Measurements from ENCODE around the gene LIPN.

DNA sequence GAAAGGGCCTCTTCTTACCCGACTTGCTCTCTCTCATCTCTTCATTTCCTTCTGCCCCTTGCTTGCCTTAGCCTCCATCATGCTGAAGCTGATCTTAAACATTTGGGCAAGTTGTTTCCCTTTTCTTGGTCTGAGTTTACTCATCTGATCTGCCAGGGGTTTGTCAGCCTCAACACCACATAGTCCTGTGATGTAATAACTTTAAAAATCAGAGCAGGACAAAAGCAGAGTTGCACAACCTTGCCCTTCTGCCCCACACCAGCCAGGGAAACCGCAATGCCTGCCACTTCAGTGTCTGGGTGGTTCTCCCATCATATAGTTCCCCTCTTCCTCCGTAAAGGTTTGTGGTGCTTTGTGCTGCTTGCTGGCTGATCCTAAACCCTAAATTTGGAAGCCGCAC lies 32.8 kb downstream of the LIPN start:
- TF ChIP-seq POLR2AphosphoS5 (IDR thresholded peaks at IDR 0.05; ENCODE audit: low read depth) (no peak), CTCF (conservative IDR thresholded peaks at IDR 0.05; ENCODE audit: low read depth in 2 of 2) (no peak), EZH2phosphoT487 (IDR thresholded peaks at IDR 0.05; ENCODE audit: unreplicated experiment) (no peak), NANOG (IDR thresholded peaks at IDR 0.05; ENCODE audit: borderline replicate concordance) (no peak), EZH2 (IDR thresholded peaks at IDR 0.05; ENCODE audit: low read depth, unreplicated experiment) (no peak), JUNB (IDR thresholded peaks at IDR 0.05; ENCODE audit: unreplicated experiment) (no peak), ZNF331 (CRISPR knock-in tag; IDR thresholded peaks at IDR 0.05; ENCODE audit: low read depth) (no peak), ZNF114 (CRISPR knock-in tag; IDR thresholded peaks at IDR 0.05) (no peak), CREB1 (CRISPR knock-in tag; IDR thresholded peaks at IDR 0.05; ENCODE audit: low read depth) (no peak)

Measured in GM23338 (cell line).